LNCaP clone FGC (cell line): ENCODE data around the gene TRIM8.

Experiments used
- DNase-seq: peaks from one replicate; pipeline ENCODE4 v3.0.0-alpha.2; 2011; ENCODE audit warnings: low read depth
- H3K4me3 ChIP-seq: 2 replicates; pipeline ENCODE4 v1.5.1; 2011; ENCODE audit warnings: mild to moderate bottlenecking, low read depth, low read length, control low read depth
- CTCF ChIP-seq: IDR thresholded peaks from 2 replicates; pipeline ENCODE4 v1.5.1; 2012; ENCODE audit warnings: mild to moderate bottlenecking; ENCODE audit not compliant: control insufficient read depth, insufficient read depth; ENCODE audit errors: extremely low read depth

Gene TRIM8

GRCh38 chr10:102615361-102615760, 28.9 kb upstream of the TRIM8 start:
- no peak for DNase-seq
- peak; percentile 31; the same call in 1 of the 2 replicates for TF ChIP-seq CTCF
- H3K4me3 ChIP-seq = no peak overlapping the region

GRCh38 chr10:102616066-102616770, 28.1 kb upstream of the TRIM8 start:
- DNase-seq = no peak
- H3K4me3 ChIP-seq = no peak overlapping the region
- no peak for TF ChIP-seq CTCF

DNA sequence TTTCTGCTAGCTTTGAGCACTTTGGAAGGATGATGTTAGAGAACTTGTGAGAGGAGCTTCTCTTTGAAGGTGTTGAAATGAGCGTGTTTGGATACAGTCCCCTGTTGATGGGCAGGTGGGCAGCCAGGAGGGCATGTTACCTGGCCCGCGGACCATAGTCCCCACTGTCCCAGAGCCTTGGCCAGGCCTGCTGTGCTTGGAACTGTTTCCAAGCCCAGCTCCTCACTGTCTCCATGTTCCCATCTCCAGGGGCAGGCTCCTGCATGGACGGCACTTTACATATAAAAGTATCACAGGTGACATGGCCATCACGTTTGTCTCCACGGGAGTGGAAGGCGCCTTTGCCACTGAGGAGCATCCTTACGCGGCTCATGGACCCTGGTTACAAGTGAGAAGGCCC, 27.2 kb upstream of the TRIM8 start:
- no peak for DNase-seq
- no peak for TF ChIP-seq CTCF
- H3K4me3 ChIP-seq = no peak overlapping the region

DNA sequence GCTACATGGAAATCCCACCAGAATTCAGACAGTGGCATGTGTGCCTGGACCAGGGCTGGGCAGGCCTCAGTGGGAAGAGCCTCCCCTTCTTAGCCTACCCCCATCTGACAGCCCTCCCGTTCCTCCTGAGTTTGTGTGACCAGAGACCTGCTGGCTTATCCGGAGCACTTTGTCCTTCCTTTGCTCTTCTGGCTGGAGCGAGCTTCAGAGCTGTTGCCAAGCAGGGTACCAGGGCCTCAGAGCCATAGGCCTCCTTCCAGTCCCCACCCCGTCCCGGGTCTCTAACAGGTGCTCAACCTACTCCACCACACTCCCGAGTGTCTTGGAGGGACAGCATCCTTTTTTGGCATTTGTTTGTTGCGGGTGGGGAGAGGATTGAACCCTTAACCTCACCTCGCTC, 26.5 kb upstream of the TRIM8 start:
- TF ChIP-seq CTCF = no peak
- no peak for DNase-seq

DNA sequence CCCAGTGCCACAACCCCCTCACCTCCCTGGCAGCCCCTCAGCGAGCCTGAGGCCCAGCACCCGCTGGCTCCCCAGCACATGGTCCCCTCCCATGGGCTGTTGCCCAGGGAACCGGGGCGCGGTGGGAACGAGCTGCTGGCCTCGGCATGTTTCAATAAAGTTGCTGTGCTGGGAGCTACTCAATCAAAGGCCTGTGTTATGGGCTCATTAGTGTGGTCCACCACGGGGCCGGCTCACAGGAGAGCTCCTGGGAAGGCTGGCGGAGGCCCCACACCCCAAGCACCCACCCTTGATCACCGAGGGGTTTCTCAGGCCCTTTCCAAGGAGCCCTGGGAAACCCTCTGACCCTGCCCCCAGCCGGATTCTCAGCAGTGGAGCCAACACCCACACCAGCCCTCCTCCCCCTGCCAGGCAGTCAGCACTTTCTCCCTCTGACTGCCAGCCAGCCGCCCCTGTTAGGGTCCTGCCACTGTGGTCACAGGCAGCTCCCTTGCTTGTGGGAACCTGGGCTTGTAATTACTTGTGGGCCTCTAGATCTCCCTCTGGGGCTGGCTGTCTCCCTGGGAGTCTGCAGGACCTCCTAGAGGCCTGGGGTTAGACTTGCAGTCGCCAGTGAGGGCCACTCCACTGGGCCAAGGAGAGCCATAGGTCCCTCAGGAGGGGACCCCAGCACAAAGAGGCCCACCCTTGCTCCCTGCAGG, 24.8 kb upstream of the TRIM8 start:
- DNase-seq = no peak
- no peak overlapping the region for H3K4me3 ChIP-seq
- no peak for TF ChIP-seq CTCF

More for the DNA sequence above, 26.5 kb upstream of the TRIM8 start:
- H3K4me3 ChIP-seq = no peak overlapping the region

DNA sequence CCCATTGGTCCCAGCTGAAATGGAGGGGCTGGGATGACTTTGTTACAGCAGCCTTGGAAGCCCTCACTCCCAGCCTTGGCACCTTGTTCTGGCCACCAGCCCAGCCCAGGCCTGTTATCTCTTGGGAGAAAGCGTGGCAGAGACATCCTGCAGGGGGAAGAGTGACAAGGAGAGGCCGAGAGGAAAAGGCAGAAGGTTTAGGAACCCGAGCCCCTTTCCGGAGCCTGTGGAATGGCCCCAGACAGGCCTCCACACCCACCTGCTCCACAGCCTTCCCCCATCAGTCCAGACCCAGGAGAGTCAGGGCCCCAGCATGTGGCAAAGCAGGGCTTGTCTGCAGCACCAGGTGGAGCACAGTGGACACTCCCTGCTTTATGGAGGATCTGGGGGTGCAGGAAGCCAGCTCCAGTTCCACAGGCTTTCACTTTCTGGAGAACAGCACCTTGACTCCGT, 24.1 kb upstream of the TRIM8 start:
- no peak for TF ChIP-seq CTCF
- no peak for DNase-seq
- no peak overlapping the region for H3K4me3 ChIP-seq
